T-helper 1 cell treated with Interleukin-12 subunit alpha and Interleukin-12 subunit beta and Interleukin-4 antibody, amounts not matched to agents 30 ng/mL and 1 ng/mL, for 36 hours (primary cell): ENCODE results near the gene RC3H1. TPM values are rescaled to one million over a fixed set of nuclear protein-coding genes. Genes with fewer than 3 reads are reported as not detected.
"Not testable (repeated sequence)": the region's sequence is repeated elsewhere in the genome, so short reads cannot be mapped to it uniquely, and the experiment has no call there.

Experiments
- intact Hi-C: fragments of 100-400 bp; cut with micrococcal nuclease; formaldehyde crosslinking; loops from one replicate; pipeline ENCODE4 v1.15.1; 2024
- total RNA-seq: library from RNA; stranded (reverse); gene quantifications from 2 replicates; pipeline ENCODE4 v1.2.3, GENCODE V29; 2022

RC3H1 gene
- total RNA-seq, 1 donor from 2014 or later: 37.8 TPM

DNA sequence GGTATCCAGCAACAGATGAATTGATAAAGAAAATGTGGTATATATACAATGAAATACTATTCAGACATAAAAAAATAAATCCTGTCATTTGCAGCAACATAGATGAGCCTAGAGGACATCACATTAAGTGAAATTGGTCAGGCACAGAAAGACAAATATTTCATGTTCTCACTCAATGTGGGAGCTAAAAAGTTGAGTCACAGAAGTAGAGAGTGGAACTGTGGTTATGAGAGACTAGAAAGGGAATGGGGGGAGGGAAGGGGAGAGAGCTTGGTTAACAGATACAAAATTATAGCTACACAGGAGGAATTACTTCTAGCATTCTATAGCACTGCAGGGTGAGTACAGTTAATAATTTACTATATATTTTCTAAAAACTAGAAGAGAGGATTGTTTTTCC is 68.0 kb downstream of the RC3H1 start:
- intact Hi-C loops: loop anchor here (5.0 to 10.0 kb wide), 3 partner anchors 87 to 1209 kb away; partner anchors contain the start of genes GAS5 and ZBTB37

DNA sequence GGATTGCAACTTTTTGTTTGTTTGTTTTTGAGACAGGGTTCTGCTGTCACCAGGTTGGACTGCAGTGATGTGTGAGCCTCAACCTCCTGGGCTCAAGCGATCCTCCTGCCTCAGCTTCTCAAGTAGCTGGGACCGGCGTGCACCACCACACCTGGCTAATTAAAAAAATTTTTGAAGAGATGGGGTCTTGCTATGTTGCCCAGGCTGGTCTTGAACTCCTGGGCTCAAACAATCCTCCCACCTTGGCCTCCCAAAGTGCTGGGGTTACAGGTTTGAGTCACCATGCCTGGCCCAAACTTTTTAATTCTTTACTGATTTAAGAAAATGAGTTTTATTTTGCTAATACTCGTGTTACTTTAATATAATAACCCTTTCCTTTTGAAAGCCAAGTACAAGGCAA is 73.6 kb downstream of the RC3H1 start:
- intact Hi-C loops: loop anchor here (10.0 kb wide), 1 partner anchor 524 kb away; no protein-coding TSS in a partner anchor

DNA sequence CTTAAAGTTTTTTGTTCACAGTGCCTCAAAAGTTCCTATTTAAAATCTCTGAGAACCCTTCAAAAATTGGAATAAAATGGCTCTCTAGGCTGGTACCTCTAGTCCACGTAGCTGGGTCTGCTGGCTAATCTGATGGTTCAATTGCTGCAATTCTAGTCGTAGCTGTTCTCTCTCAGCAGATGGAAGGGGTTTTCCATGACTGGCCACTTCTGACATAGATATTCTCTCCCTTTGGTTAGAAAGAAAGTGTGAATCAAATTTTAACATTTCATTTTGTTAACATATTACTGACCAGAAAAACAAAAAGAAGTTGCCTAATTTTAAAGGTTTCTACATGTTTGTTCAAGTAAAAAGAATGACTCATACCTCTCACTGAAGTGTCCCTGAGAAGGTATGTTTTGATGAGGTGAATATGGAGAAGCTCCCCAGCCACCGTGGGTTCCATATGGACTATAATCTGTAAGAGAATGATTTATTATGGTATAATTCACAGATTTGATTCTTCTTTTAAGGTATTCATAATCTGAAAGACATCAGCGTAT is 75.7 kb downstream of the RC3H1 start:
- intact Hi-C loops: loop anchor here (10.0 kb wide), 1 partner anchor 522 kb away; no protein-coding TSS in a partner anchor

DNA sequence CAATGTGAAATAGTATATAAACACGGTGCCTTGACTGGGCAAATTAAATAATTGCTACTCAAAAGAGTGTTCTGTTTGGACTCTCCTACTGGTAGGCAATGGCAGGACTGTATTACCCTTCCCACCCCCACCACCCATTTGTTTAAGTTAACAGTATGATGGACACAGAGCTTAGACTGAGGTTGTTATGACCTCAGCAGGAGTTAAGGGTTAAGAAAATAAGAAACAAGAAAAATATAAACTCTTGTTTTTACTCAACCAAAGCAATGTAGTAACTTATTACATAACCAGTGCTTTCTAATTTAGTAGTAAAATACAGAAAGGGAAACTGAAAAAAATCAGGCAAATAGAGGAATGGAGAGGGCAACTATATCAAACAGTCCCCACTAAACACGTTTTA is 85.1 kb downstream of the RC3H1 start:
- intact Hi-C loops: no loop called here

DNA sequence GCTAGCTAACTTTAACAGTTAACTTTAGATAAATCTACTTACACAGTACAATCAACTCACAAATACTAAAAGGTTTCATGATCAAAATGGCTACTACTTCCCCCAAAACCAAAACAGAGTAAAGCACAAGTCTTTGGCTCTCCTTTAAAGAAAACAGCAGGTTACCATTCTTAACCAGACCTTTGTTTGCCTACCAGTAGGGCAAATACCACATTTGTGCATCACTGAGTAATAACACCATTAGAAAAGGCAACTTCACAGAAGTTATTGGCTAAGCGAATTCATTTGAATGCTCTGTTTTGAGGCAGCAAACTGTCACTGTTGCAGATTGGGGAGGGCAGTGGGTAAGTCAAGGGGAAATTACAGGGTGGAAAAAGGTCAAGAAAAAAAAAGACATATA is 87.7 kb downstream of the RC3H1 start:
- intact Hi-C loops: no loop called here

DNA sequence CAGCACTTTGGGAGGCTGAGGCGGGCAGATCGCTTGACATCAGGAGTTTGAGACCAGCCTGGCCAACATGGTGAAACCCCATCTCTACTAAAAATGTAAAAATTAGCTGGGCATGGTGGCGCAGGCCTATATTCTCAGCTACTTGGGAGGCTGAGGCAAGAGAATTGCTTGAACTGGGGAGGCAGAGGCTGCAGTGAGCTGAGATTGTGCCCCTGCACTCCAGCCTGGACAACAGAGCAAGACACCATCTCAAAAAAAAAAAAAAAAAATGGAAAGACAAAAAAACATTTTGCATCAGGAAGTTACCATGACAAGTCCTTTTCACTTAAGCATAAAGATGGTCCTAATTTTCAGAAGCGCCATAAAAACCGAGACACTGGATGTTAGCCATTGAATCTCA is 91.6 kb downstream of the RC3H1 start:
- intact Hi-C loops: not testable (repeated sequence)

DNA sequence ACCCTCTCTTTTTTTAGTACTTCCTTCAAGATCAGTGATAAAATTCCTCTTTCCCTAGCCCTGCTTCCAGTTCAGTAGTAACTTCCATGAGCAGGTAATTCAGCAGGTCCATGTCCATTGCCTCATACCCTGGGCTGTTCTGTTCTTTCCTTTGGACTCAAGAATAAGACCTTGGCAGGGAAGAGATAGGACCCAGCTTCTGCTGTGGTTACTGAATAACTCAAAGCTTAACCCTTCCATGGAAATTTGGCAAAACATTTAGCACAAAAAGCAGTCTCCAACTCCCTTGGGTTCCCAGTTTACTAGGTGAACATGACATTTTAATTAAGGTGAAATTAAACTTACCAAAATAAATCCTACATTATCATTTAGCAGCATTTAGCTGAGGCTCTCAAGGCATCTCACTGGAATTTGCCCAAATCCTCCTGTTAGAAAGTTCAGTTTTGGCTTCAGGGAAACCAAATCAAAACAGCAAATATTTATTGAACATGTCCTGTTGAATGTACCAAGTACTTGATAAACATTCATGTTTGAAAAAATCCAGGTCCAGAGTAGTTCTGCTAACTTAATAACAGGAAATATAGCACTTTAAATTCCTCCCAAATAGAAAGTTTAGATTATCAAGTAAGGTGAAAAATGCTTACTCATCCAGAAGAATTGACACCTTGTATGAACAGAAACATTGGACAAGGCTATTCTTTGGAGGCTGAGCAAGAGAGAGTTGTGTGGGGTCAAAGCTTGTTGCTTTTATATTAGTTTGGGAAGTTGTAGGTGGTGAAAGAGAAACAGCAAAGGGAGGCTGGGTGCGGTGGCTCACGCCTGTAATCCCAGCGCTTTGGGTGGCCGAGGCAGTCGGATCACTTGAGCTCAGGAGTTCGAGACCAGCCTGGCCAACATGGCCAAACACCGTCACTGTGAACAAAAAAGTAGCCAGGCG is 96.6 kb downstream of the RC3H1 start:
- intact Hi-C loops: no loop called here

DNA sequence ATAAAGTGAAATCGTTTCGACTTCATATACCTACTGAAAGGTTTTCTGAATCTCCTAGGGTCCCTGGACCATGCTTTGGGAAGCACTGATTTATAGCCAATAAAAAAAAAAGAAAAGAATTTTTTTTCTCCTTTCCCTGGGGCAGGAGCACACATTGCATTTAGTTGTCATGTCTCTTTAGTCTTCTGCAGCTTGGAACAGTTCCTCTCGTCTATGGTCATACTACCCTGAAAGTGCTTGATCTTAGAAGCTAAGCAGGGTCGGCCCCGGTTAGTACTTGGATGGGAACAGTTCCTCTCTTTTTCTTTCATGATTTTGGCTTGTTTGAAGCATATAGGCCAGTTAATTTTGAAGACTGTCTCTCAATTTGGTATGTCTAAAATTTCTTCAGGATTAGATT is 101.3 kb downstream of the RC3H1 start:
- intact Hi-C loops: no loop called here

DNA sequence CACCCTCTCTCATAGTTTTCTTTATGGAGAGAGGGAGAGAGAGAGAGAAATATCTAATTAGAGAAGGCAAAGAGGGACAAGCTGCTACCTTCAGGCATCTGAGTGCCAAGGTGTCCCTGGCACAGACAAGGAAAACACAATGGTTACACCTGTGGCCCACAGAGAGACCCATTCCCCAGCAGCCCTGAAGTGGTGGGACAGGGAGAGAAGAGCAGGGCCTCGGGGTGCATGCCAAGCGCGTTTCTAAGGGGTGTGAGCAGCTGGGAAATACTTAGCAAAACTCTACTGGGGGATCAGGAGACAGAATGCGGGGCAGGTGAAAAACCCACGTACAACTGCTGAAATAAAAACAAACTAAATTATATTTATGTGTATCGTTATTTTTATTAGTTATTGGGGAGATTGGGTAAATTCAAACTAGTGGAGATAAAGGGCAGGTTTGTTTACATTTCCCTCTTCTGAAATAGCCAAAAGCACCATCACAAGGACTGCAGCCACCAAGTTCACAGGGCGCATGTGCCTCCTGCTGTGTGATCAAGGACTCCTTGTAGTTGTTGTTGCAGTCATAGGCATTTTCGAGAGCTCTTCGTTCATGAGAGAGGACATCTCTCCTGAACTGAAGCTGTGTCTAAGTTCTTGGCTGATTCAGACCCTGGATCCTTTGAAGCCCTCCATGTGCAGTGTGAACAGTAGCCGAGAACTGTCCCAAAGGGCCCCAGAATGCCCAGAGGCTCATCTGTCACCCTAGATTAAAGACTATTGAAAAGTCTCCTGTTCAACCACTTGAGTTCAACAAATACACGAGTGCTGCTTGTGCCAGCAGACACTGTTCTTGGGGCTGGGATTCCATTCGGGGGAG is 104.3 kb downstream of the RC3H1 start:
- intact Hi-C loops: no loop called here

DNA sequence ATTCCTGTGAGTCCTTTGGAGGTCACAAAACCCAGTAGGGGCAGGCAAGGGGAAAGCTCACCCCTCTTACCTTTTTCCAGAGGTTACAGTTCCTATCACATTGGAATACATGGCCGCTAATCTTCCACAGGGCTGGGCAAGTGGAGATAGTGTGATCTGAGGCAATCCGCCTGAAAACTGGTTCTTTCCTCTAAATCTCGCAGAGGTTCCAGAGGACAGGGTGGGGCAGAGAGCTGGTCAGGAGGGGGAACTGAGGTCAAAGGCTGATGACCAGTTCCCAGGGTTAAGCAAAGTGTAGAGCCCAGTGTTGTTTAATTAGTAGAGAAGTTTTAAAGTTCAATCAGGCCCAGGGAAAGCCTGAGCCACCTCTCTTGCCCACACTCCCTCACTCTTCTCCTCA is 105.0 kb downstream of the RC3H1 start, which contains the start of gene SERPINC1:
SERPINC1 (minus strand) TSS at position 179 of the 400 bp plus-strand sequence; CDS start at position 111, 68 bp downstream.
- intact Hi-C loops: no loop called here

DNA sequence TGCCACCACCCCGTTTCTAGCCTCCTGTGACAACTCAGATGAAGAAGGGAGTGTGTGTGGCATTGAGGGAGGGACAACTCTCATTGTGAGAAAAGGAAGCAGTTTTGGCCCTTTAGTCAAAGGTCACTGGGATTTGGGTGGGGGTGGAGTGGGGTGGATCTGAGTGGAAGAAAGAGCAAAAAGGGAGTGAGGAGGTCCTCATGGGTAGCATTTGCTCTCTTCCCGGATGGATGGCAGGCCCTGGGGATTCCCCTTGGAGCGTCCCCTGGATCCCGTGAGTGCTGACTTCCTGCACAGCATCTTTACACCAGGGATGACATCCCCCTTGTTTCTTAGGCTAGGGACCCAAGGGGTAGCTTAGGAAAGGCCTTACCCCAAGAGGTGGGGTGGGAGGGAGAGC is 105.5 kb downstream of the RC3H1 start:
- intact Hi-C loops: no loop called here

DNA sequence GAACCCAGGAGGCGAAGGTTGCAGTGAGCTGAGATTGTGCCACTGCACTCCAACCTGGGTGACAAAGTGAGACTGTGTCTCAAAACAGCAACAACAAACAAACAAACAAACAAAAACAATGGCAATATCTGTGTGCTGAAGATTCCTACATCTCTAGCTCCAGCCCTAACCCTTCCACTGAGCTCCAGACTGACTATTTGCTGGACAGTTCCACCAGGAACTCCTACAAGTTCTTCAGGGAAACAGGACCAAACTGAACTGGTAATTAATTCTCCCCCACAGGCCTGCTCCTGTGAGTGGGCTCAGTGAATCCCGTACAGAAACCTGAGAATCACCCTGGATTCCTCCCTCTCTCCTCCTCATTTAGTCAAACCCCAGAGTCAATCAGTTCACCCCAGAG is 106.6 kb downstream of the RC3H1 start:
- intact Hi-C loops: no loop called here

DNA sequence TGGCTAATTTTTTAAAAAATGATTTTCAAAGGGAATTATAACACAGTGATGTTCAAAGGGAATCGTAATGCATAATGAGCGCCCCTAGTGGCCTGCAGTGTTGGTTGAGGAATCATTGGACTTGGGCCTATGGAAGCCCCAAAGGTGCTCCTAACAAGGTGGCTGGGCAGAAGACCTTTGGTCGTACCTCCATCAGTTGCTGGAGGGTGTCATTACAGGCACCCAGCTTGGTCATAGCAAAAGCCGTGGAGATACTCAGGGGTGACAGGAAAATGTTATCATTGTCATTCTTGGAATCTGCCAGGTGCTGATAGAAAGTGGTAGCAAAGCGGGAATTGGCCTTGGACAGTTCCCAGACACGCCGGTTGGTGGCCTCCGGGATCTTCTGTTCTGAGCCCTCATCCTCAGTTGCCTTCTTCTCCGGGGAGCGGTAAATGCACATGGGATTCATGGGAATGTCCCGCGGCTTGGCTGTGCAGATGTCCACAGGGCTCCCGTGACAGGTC is 107.7 kb downstream of the RC3H1 start:
- intact Hi-C loops: no loop called here

DNA sequence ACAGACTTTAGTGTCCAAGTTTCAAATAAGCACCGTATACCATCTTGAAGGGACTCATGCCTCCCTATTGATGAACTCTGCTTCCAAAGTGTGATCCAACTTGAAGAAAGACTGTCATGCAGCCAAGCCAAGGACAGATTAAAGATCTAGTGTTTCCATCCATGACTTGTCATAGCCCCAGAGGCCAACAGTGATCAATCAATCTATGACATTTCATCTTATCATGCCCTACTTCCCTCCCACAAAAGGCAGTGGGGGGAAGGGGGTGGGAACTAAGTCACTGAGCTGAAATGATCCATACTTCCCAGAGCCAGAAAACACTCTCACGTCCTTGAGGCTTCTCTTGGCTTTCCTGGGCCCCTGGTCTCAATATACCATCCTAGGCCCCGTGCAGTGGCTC is 109.0 kb downstream of the RC3H1 start:
- intact Hi-C loops: no loop called here

DNA sequence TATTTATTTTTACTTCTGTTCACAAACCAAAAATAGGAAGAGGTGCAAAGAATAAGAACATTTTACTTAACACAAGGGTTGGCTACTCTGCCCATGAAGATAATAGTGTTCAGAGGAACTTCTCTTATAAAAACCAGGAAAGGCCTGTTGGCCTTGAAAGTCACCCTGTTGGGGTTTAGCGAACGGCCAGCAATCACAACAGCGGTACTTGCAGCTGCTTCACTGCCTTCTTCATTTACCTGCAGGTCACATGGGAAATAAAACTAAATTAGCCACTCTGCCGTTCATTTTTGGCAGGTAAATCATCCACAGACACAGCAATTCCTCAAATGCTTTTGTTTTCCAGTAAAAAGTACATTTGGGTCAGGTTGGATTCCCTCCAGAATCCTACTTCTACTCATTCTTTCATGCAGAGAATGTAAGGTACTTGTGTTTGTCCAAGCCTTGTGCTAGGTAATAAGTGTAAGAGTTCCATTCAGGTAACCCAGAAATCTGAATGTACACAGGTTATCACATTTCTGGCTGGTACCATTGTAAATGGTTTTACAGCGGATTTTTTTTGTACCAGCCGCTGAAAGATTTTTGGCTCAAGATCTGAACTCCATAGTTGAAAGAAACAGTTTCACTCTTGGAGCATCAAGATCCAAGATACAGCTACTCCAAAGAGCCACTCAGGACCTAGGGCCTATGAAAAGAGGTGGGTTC is 118.2 kb downstream of the RC3H1 start:
- intact Hi-C loops: no loop called here

DNA sequence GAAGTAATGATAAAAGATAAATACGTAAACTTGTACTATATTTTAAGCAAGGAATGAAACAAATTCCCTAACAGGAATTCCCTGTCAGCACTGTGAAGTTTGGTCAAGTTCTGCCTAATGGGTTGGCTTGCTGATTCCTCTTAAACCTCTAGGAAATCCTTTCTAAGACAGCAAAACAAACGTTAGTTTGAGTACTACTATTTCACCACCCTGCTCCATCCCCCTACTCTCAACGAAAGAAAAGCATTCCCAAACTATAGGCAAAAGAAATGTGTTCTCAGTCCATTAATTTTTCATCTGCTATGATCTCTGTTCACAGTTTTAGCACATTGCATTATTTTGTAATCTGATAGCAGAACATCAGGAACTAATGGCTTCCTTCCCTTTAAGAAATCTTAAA is 121.2 kb downstream of the RC3H1 start:
- intact Hi-C loops: no loop called here

DNA sequence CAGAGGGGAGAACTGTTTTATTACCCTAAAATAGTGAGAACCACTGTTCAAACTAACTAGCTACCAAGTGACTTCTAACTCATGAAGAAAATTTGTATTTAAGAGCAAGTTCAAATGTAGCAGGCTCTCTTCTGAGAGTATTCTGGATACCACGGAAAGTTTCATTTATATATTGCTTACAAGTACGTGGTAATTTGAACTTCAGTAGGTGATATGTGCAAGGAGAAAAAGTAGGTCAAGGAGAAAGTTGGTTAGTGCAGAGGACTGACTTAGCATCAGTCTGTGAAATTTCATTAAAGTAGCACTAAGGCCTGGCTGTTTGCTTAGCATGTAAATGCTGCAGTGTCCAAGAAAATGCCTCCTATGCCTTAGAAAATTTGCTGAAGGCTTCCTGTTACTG is 121.7 kb downstream of the RC3H1 start:
- intact Hi-C loops: no loop called here

DNA sequence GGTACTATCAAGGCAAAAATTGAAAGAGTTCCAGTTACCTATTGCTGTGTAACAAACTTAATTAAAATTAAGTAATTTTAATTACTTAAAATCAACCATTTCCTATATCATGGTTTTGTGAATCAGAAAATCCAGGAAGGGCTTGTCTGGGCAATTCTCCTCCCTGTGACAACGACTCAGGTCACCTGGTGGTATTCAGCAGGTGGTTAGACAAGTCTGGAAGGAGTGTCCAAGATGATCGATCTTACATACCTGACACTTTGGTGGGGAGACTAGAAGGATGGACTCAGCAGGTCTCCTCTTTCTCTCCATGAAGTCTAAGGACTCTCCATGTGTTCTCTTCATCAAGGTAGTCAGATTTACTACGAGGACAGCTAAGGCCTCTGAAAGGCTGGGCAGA is 128.0 kb downstream of the RC3H1 start:
- intact Hi-C loops: no loop called here

DNA sequence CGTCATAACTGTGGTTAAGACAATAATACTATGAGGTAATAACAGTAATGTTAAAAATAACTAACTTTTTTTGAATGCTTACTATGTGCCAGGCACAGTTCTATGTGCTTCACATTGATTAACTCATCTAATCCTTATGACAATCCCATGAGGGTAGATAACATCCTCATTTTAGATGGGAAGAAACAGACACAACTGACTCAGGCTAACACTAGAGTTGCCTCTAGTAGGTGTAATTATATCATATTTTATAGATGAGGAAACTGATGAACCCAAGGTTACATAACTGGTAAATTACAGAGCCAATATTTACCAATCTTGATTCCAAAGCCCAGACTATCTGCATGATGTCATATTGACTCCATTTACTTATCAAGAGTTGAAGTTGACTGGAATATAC is 128.5 kb downstream of the RC3H1 start:
- intact Hi-C loops: no loop called here

DNA sequence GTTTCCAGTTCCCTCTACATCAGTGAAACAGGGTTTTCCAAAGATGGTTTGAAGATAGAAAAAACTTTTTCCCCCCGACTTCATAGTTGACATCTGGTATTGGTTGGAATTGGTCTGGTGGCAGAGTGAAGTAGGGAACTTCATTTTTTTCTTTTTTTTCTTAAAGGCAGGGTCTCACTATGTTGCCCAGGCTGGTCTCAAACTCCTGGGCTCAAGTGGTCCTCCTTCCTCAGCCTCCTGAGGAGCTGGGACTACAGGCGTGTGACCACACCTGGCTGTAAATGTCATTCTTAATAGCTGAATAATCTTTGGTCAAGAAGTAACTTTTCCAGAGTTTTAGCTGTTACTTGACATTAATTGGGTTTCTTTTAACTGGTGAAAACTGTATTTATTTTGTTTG is 132.3 kb downstream of the RC3H1 start:
- intact Hi-C loops: no loop called here

DNA sequence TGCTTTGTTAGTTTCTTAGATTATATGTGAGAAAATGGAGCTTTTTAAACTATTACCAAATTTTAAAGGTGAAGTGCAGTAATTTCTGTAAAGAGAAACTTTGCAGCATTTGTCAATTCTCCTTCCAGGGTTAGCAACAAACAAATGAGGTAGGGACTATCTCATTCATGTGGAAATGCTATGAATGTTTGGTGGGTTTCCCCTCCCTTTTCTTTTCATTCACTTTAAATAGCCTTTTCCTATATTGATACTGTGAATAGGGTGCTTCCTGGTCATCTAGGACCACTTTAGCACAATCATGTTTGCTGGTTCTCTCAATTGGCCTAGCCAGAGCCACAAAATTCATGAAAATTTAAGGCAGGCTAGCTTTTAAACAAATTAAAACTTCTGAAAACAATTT is 133.4 kb downstream of the RC3H1 start:
- intact Hi-C loops: no loop called here
